Measurements from ENCODE around the gene CNEP1R1. TPM values are rescaled to one million over a fixed set of nuclear protein-coding genes. Genes with fewer than 3 reads are reported as not detected.

The CNEP1R1 gene
- total RNA-seq, 1 experiment from 2014 or later, result 13.8 TPM

GRCh38 chr16:50037662-50038220 is 12.7 kb downstream of the CNEP1R1 start:
- TF ChIP-seq ZNF219 (CRISPR knock-in tag; IDR thresholded peaks at IDR 0.05; ENCODE audit: borderline replicate concordance), result no peak
- TF ChIP-seq MXD4 (CRISPR knock-in tag; IDR thresholded peaks at IDR 0.05; ENCODE audit: borderline replicate concordance), result no peak
- no peak for TF ChIP-seq ZNF232 (CRISPR knock-in tag; IDR thresholded peaks at IDR 0.05)
- TF ChIP-seq ZNF396 (CRISPR knock-in tag; IDR thresholded peaks at IDR 0.05; ENCODE audit: borderline replicate concordance), result no peak
- no peak for TF ChIP-seq GRHL2 (CRISPR knock-in tag; IDR thresholded peaks at IDR 0.05; ENCODE audit: insufficient replicate concordance, severe bottlenecking)
- no peak for TF ChIP-seq ZNF512 (CRISPR knock-in tag; IDR thresholded peaks at IDR 0.05; ENCODE audit: borderline replicate concordance)
- no peak for TF ChIP-seq USF1 (CRISPR knock-in tag; IDR thresholded peaks at IDR 0.05)
- no peak for TF ChIP-seq TEAD1 (CRISPR knock-in tag; IDR thresholded peaks at IDR 0.05)
- no peak for TF ChIP-seq CBFB (CRISPR knock-in tag; IDR thresholded peaks at IDR 0.05; ENCODE audit: low read depth)
- TF ChIP-seq RELA (CRISPR knock-in tag; IDR thresholded peaks at IDR 0.05; ENCODE audit: borderline replicate concordance), result no peak
- TF ChIP-seq, protein P1, sequence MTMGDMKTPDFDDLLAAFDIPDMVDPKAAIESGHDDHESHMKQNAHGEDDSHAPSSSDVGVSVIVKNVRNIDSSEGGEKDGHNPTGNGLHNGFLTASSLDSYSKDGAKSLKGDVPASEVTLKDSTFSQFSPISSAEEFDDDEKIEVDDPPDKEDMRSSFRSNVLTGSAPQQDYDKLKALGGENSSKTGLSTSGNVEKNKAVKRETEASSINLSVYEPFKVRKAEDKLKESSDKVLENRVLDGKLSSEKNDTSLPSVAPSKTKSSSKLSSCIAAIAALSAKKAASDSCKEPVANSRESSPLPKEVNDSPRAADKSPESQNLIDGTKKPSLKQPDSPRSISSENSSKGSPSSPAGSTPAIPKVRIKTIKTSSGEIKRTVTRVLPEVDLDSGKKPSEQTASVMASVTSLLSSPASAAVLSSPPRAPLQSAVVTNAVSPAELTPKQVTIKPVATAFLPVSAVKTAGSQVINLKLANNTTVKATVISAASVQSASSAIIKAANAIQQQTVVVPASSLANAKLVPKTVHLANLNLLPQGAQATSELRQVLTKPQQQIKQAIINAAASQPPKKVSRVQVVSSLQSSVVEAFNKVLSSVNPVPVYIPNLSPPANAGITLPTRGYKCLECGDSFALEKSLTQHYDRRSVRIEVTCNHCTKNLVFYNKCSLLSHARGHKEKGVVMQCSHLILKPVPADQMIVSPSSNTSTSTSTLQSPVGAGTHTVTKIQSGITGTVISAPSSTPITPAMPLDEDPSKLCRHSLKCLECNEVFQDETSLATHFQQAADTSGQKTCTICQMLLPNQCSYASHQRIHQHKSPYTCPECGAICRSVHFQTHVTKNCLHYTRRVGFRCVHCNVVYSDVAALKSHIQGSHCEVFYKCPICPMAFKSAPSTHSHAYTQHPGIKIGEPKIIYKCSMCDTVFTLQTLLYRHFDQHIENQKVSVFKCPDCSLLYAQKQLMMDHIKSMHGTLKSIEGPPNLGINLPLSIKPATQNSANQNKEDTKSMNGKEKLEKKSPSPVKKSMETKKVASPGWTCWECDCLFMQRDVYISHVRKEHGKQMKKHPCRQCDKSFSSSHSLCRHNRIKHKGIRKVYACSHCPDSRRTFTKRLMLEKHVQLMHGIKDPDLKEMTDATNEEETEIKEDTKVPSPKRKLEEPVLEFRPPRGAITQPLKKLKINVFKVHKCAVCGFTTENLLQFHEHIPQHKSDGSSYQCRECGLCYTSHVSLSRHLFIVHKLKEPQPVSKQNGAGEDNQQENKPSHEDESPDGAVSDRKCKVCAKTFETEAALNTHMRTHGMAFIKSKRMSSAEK (CRISPR knock-in tag; IDR thresholded peaks at IDR 0.05; ENCODE audit: borderline replicate concordance), result no peak
- TF ChIP-seq, protein P2, sequence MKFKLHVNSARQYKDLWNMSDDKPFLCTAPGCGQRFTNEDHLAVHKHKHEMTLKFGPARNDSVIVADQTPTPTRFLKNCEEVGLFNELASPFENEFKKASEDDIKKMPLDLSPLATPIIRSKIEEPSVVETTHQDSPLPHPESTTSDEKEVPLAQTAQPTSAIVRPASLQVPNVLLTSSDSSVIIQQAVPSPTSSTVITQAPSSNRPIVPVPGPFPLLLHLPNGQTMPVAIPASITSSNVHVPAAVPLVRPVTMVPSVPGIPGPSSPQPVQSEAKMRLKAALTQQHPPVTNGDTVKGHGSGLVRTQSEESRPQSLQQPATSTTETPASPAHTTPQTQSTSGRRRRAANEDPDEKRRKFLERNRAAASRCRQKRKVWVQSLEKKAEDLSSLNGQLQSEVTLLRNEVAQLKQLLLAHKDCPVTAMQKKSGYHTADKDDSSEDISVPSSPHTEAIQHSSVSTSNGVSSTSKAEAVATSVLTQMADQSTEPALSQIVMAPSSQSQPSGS (CRISPR knock-in tag; IDR thresholded peaks at IDR 0.05; ENCODE audit: borderline replicate concordance, low read depth), result no peak
- no peak for TF ChIP-seq ZNF416 (CRISPR knock-in tag; IDR thresholded peaks at IDR 0.05)
- no peak for TF ChIP-seq ATF1 (CRISPR knock-in tag; IDR thresholded peaks at IDR 0.05)
- TF ChIP-seq ZBTB43 (CRISPR knock-in tag; IDR thresholded peaks at IDR 0.05), result no peak
- TF ChIP-seq, protein P3, sequence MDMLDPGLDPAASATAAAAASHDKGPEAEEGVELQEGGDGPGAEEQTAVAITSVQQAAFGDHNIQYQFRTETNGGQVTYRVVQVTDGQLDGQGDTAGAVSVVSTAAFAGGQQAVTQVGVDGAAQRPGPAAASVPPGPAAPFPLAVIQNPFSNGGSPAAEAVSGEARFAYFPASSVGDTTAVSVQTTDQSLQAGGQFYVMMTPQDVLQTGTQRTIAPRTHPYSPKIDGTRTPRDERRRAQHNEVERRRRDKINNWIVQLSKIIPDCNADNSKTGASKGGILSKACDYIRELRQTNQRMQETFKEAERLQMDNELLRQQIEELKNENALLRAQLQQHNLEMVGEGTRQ (CRISPR knock-in tag; IDR thresholded peaks at IDR 0.05), result no peak
- TF ChIP-seq TEAD4 (CRISPR knock-in tag; IDR thresholded peaks at IDR 0.05), result no peak
- POLR2A ChIA-PET, result interaction anchor here (0.7 kb wide), 1 partner anchor 20 kb away, joined by 4 read pairs; no protein-coding TSS in a partner anchor
- Mint-ChIP-seq H3K4me3 (no peak overlapping the region), H3K27ac (no peak overlapping the region), H3K27me3 (ENCODE audit: low read depth) (no peaks in the 10 kb centered on the region), H3K36me3 (peaks cover 16% of the 10 kb centered on the region), H3K4me1 (peaks cover 10% of the 10 kb centered on the region), H3K9me3 (no peaks in the 10 kb centered on the region)
- CTCF ChIA-PET, result interaction anchor here (0.5 to 7.2 kb wide), 4 partner anchors 13 to 393 kb away, joined by 5 to 41 read pairs (median 6); partner anchors contain the start of gene CNEP1R1
- ATAC-seq (no peak), DNase-seq (ENCODE audit: low spot score) (no peak)

Data from WTC11 (cell line).